ENCODE data around the gene TEX51.

Gene TEX51

GRCh38 chr2:126894082-126894481 lies 4.6 kb upstream of the TEX51 start:
- Mint-ChIP-seq H3K4me1 (ENCODE audit: low read depth) (no peaks in the 10 kb centered on the region), H3K27me3 (no peaks in the 10 kb centered on the region), H3K4me3 (no peak overlapping the region), H3K9me3 (ENCODE audit: low read depth) (peaks cover 3% of the 10 kb centered on the region), H3K27ac (no peak overlapping the region), H3K36me3 (no peaks in the 10 kb centered on the region)

- H3K4me3 Mint-ChIP-seq, result no peak overlapping the region
- H3K9me3 Mint-ChIP-seq (ENCODE audit: low read depth), result peaks cover 3% of the 10 kb centered on the region
- H3K27me3 Mint-ChIP-seq, result no peaks in the 10 kb centered on the region
- H3K36me3 Mint-ChIP-seq, result no peaks in the 10 kb centered on the region
- no peaks in the 10 kb centered on the region for H3K4me1 Mint-ChIP-seq (ENCODE audit: low read depth)
- H3K27ac Mint-ChIP-seq, result no peak overlapping the region
Observed at GRCh38 chr2:126894585-126895182, 4.0 kb upstream of the TEX51 start.

- Mint-ChIP-seq H3K36me3 (no peaks in the 10 kb centered on the region), H3K4me1 (ENCODE audit: low read depth) (no peaks in the 10 kb centered on the region), H3K27ac (no peak overlapping the region), H3K4me3 (no peak overlapping the region), H3K9me3 (ENCODE audit: low read depth) (peaks cover 3% of the 10 kb centered on the region), H3K27me3 (peaks cover under 1% of the 10 kb centered on the region)
Observed at GRCh38 chr2:126895336-126895735, 3.4 kb upstream of the TEX51 start.

GRCh38 chr2:126896471-126896870 lies 2.2 kb upstream of the TEX51 start:
- Mint-ChIP-seq H3K4me3 (no peak overlapping the region), H3K36me3 (no peaks in the 10 kb centered on the region)

GRCh38 chr2:126899616-126900185 lies 1.0 kb downstream of the TEX51 start:
- Mint-ChIP-seq H3K27ac (no peak overlapping the region), H3K9me3 (ENCODE audit: low read depth) (peaks cover 13% of the 10 kb centered on the region), H3K4me1 (ENCODE audit: low read depth) (no peaks in the 10 kb centered on the region), H3K4me3 (no peak overlapping the region), H3K36me3 (peaks cover 3% of the 10 kb centered on the region), H3K27me3 (peaks cover 2% of the 10 kb centered on the region)

More at GRCh38 chr2:126896471-126896870, 2.2 kb upstream of the TEX51 start:
- no peaks in the 10 kb centered on the region for H3K4me1 Mint-ChIP-seq (ENCODE audit: low read depth)
- H3K9me3 Mint-ChIP-seq (ENCODE audit: low read depth), result peaks cover 3% of the 10 kb centered on the region
- peaks cover 2% of the 10 kb centered on the region for H3K27me3 Mint-ChIP-seq
- H3K27ac Mint-ChIP-seq, result no peak overlapping the region

- no peaks in the 10 kb centered on the region for H3K4me1 Mint-ChIP-seq (ENCODE audit: low read depth)
- H3K4me3 Mint-ChIP-seq, result no peak overlapping the region
- no peak overlapping the region for H3K27ac Mint-ChIP-seq
- H3K36me3 Mint-ChIP-seq, result peaks cover 3% of the 10 kb centered on the region
- H3K27me3 Mint-ChIP-seq, result peaks cover 2% of the 10 kb centered on the region
- peaks cover 13% of the 10 kb centered on the region for H3K9me3 Mint-ChIP-seq (ENCODE audit: low read depth)
Observed at GRCh38 chr2:126900646-126901319, 2.1 kb downstream of the TEX51 start.

GRCh38 chr2:126901459-126901858 lies 2.8 kb downstream of the TEX51 start:
- H3K27ac Mint-ChIP-seq, result no peak overlapping the region

GRCh38 chr2:126902152-126902835 lies 3.6 kb downstream of the TEX51 start:
- H3K27me3 Mint-ChIP-seq, result peaks cover 2% of the 10 kb centered on the region
- H3K4me3 Mint-ChIP-seq, result no peak overlapping the region
- peaks cover 3% of the 10 kb centered on the region for H3K36me3 Mint-ChIP-seq

More at GRCh38 chr2:126901459-126901858, 2.8 kb downstream of the TEX51 start:
- Mint-ChIP-seq H3K4me3 (no peak overlapping the region), H3K4me1 (ENCODE audit: low read depth) (no peaks in the 10 kb centered on the region), H3K27me3 (peaks cover 2% of the 10 kb centered on the region), H3K9me3 (ENCODE audit: low read depth) (peaks cover 13% of the 10 kb centered on the region), H3K36me3 (peaks cover 3% of the 10 kb centered on the region)

GRCh38 chr2:126902859-126903258 lies 4.2 kb downstream of the TEX51 start:
- Mint-ChIP-seq H3K4me3 (no peak overlapping the region), H3K9me3 (ENCODE audit: low read depth) (peaks cover 13% of the 10 kb centered on the region), H3K27ac (no peak overlapping the region), H3K36me3 (peaks cover 3% of the 10 kb centered on the region), H3K4me1 (ENCODE audit: low read depth) (no peaks in the 10 kb centered on the region), H3K27me3 (peaks cover 2% of the 10 kb centered on the region)

More at GRCh38 chr2:126902152-126902835, 3.6 kb downstream of the TEX51 start:
- peaks cover 13% of the 10 kb centered on the region for H3K9me3 Mint-ChIP-seq (ENCODE audit: low read depth)
- no peaks in the 10 kb centered on the region for H3K4me1 Mint-ChIP-seq (ENCODE audit: low read depth)
- no peak overlapping the region for H3K27ac Mint-ChIP-seq

- Mint-ChIP-seq H3K36me3 (peaks cover 3% of the 10 kb centered on the region), H3K27me3 (no peaks in the 10 kb centered on the region), H3K9me3 (ENCODE audit: low read depth) (peaks cover 9% of the 10 kb centered on the region), H3K4me3 (no peak overlapping the region), H3K4me1 (ENCODE audit: low read depth) (no peaks in the 10 kb centered on the region), H3K27ac (no peak overlapping the region)
Observed at GRCh38 chr2:126905991-126906390, 7.3 kb downstream of the TEX51 start.

GRCh38 chr2:126906781-126907180 lies 8.1 kb downstream of the TEX51 start:
- H3K4me3 Mint-ChIP-seq, result no peak overlapping the region
- no peak overlapping the region for H3K27ac Mint-ChIP-seq
- peaks cover 3% of the 10 kb centered on the region for H3K36me3 Mint-ChIP-seq
- no peaks in the 10 kb centered on the region for H3K27me3 Mint-ChIP-seq
- H3K4me1 Mint-ChIP-seq (ENCODE audit: low read depth), result no peaks in the 10 kb centered on the region
- H3K9me3 Mint-ChIP-seq (ENCODE audit: low read depth), result peaks cover 9% of the 10 kb centered on the region

- Mint-ChIP-seq H3K27ac (no peak overlapping the region), H3K9me3 (ENCODE audit: low read depth) (peaks cover 9% of the 10 kb centered on the region), H3K36me3 (peaks cover 3% of the 10 kb centered on the region), H3K4me1 (ENCODE audit: low read depth) (no peaks in the 10 kb centered on the region), H3K27me3 (no peaks in the 10 kb centered on the region), H3K4me3 (no peak overlapping the region)
Observed at GRCh38 chr2:126907671-126908070, 9.0 kb downstream of the TEX51 start.

- H3K4me3 Mint-ChIP-seq, result no peak overlapping the region
- no peaks in the 10 kb centered on the region for H3K4me1 Mint-ChIP-seq (ENCODE audit: low read depth)
- H3K36me3 Mint-ChIP-seq, result peaks cover 3% of the 10 kb centered on the region
- no peak overlapping the region for H3K27ac Mint-ChIP-seq
- H3K9me3 Mint-ChIP-seq (ENCODE audit: low read depth), result peaks cover 5% of the 10 kb centered on the region
- no peaks in the 10 kb centered on the region for H3K27me3 Mint-ChIP-seq
Observed at GRCh38 chr2:126908721-126909177, 10.1 kb downstream of the TEX51 start.

- no peaks in the 10 kb centered on the region for H3K36me3 Mint-ChIP-seq
- H3K27ac Mint-ChIP-seq, result no peak overlapping the region
Observed at GRCh38 chr2:126909366-126909765, 10.7 kb downstream of the TEX51 start.

GRCh38 chr2:126909781-126910180 lies 11.1 kb downstream of the TEX51 start:
- H3K36me3 Mint-ChIP-seq, result no peaks in the 10 kb centered on the region
- H3K27me3 Mint-ChIP-seq, result no peaks in the 10 kb centered on the region
- H3K27ac Mint-ChIP-seq, result no peak overlapping the region
- no peak overlapping the region for H3K4me3 Mint-ChIP-seq
- no peaks in the 10 kb centered on the region for H3K9me3 Mint-ChIP-seq (ENCODE audit: low read depth)
- no peaks in the 10 kb centered on the region for H3K4me1 Mint-ChIP-seq (ENCODE audit: low read depth)

More at GRCh38 chr2:126909366-126909765, 10.7 kb downstream of the TEX51 start:
- Mint-ChIP-seq H3K4me3 (no peak overlapping the region), H3K27me3 (no peaks in the 10 kb centered on the region), H3K9me3 (ENCODE audit: low read depth) (peaks cover under 1% of the 10 kb centered on the region), H3K4me1 (ENCODE audit: low read depth) (no peaks in the 10 kb centered on the region)
